Loucy (cell line): ENCODE measurements around the gene SYNDIG1.

Source experiments
- H2AFZ ChIP-seq: fragments of 200-600 bp; sonication (generic); 2 replicates; pipeline ENCODE4 v1.6.0; 2016; ENCODE audit warnings: antibody characterized with exemption, mild to moderate bottlenecking, low read length, moderate library complexity
- H3F3A ChIP-seq: fragments of 200-600 bp; 2 replicates; pipeline ENCODE4 v1.6.0; 2016; ENCODE audit warnings: antibody characterized with exemption, low read depth, mild to moderate bottlenecking
- H3K27me3 ChIP-seq: fragments of 200-600 bp; sonication (generic); 2 replicates; pipeline ENCODE4 v1.6.1; 2014; ENCODE audit warnings: low read length, mild to moderate bottlenecking; ENCODE audit not compliant: insufficient read depth, poor library complexity, severe bottlenecking
- H3K36me3 ChIP-seq: fragments of 200-600 bp; sonication (generic); 2 replicates; pipeline ENCODE4 v1.6.1; 2016; ENCODE audit warnings: low read length; ENCODE audit not compliant: insufficient read depth
- H3K4me1 ChIP-seq: fragments of 200-600 bp; sonication (generic); 2 replicates; pipeline ENCODE4 v1.5.1; 2014; ENCODE audit warnings: low read length, mild to moderate bottlenecking; ENCODE audit not compliant: insufficient read depth, poor library complexity, severe bottlenecking
- H3K4me2 ChIP-seq: fragments of 200-600 bp; sonication (generic); 2 replicates; pipeline ENCODE4 v1.6.0; 2014; ENCODE audit warnings: antibody characterized with exemption, low read length, low read depth, mild to moderate bottlenecking; ENCODE audit not compliant: poor library complexity, severe bottlenecking
- H3K4me3 ChIP-seq: fragments of 200-600 bp; sonication (generic); 2 replicates; pipeline ENCODE4 v1.5.1; 2014; ENCODE audit warnings: low read length, mild to moderate bottlenecking, mixed read lengths; ENCODE audit not compliant: poor library complexity, severe bottlenecking
- H3K79me2 ChIP-seq: fragments of 200-600 bp; sonication (generic); 2 replicates; pipeline ENCODE4 v1.6.1; 2014; ENCODE audit warnings: low read length; ENCODE audit not compliant: insufficient read depth
- H3K9ac ChIP-seq: fragments of 200-600 bp; sonication (generic); 2 replicates; pipeline ENCODE4 v1.6.0; 2014; ENCODE audit warnings: mild to moderate bottlenecking, low read depth, low read length, moderate library complexity; ENCODE audit not compliant: poor library complexity, severe bottlenecking
- H3K9me2 ChIP-seq: fragments of 200-600 bp; sonication (generic); replicated peaks from 2 replicates; pipeline ENCODE4 v1.6.1; 2016; ENCODE audit warnings: low read depth, low read length, mixed read lengths
- H3K9me3 ChIP-seq: fragments of 200-600 bp; sonication (generic); 2 replicates; pipeline ENCODE4 v1.6.1; 2014; ENCODE audit warnings: mild to moderate bottlenecking, antibody characterized with exemption, low read length, low read depth; ENCODE audit not compliant: insufficient read depth
- H4K20me1 ChIP-seq: fragments of 200-600 bp; sonication (generic); 2 replicates; pipeline ENCODE4 v1.6.0; 2014; ENCODE audit warnings: antibody characterized with exemption, low read length, mild to moderate bottlenecking; ENCODE audit not compliant: insufficient read depth, poor library complexity, severe bottlenecking
- EZH2phosphoT487 ChIP-seq: fragments of 200-600 bp; IDR thresholded peaks from 2 replicates; pipeline ENCODE4 v1.6.1; 2018; ENCODE audit warnings: antibody characterized with exemption, mild to moderate bottlenecking, moderate library complexity, borderline replicate concordance
- TF ChIP-seq, protein P1 (sequence below): fragments of 200-600 bp; sonication (generic); conservative IDR thresholded peaks from 2 replicates; pipeline ENCODE4 v1.5.1; 2014; ENCODE audit warnings: mild to moderate bottlenecking, antibody characterized with exemption, low read length

SYNDIG1 gene

DNA sequence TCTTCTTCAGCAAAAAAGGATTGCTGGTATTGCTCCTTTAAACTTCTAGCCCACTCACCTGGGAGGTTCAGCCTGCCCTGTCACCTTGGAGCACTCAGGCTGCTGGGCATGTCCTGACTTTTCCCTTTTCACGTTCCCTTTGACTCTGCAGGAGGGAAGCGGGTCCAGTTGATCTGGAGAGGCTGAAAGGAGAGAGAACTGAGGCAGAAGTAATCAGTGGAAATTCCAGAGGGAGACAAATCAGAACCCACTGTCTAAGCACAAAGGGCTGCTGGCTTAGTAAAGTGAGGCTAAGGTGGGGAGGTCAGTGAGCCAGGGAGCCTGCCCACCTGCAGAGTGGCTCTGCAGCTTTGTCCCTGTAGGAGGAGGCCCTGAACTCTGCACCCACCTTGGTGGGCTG lies 9.7 kb upstream of the SYNDIG1 start:
- Histone ChIP-seq H3K79me2 (no peaks in the 10 kb centered on the region), H3K36me3 (no peaks in the 10 kb centered on the region), H3K4me1 (no peaks in the 10 kb centered on the region), H3K9ac (no peak overlapping the region), H3K4me3 (no peak overlapping the region), H3K27me3 (no peaks in the 10 kb centered on the region), H2AFZ (no peak overlapping the region), H3K9me2 (no peaks in the 10 kb centered on the region), H3K4me2 (no peak overlapping the region), H3K9me3 (no peaks in the 10 kb centered on the region), H4K20me1 (no peaks in the 10 kb centered on the region), H3F3A (no peaks in the 10 kb centered on the region)
- TF ChIP-seq, protein P1, sequence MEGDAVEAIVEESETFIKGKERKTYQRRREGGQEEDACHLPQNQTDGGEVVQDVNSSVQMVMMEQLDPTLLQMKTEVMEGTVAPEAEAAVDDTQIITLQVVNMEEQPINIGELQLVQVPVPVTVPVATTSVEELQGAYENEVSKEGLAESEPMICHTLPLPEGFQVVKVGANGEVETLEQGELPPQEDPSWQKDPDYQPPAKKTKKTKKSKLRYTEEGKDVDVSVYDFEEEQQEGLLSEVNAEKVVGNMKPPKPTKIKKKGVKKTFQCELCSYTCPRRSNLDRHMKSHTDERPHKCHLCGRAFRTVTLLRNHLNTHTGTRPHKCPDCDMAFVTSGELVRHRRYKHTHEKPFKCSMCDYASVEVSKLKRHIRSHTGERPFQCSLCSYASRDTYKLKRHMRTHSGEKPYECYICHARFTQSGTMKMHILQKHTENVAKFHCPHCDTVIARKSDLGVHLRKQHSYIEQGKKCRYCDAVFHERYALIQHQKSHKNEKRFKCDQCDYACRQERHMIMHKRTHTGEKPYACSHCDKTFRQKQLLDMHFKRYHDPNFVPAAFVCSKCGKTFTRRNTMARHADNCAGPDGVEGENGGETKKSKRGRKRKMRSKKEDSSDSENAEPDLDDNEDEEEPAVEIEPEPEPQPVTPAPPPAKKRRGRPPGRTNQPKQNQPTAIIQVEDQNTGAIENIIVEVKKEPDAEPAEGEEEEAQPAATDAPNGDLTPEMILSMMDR = no peak
- TF ChIP-seq EZH2phosphoT487 = no peak

DNA sequence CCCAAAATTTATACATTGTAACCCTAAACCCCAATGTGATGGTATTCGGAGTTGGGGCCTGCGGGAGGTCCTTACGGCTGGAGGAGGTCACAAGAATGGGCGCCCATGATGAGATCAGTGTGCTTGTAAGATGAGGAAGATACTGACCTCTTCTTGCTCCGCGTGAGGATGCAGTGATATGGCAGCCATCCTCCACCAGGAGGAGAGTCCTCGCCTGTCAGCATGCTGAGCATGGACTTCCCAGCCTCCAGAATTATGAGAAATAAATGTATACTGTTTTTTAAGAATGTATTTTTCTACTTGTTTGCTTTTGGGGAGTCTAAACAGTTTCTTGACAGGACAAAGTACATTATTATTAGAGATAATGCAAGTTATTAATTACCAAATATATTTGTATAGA lies 8.7 kb upstream of the SYNDIG1 start:
- no peaks in the 10 kb centered on the region for H3F3A ChIP-seq

DNA sequence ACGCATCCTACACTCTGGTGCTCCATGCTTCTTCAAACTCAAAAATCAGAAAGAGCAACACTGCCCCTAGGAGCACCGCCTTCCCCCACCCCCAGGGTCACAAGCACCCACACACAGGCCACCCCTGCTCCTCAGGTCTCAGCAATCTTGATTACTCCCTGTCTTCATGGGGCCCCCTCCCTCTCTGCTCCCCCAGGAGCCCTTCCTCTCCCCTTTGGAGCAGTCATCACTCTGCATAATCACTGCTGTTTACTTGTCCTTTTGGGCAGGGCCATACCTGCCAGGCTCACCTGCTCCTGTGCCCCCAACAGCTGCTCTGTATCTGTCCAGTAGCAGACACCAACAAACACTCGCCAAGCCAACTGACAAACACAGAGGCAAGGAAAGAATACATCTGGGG lies 7.6 kb upstream of the SYNDIG1 start:
- H4K20me1 ChIP-seq = no peaks in the 10 kb centered on the region
- TF ChIP-seq, protein P1 = no peak
- TF ChIP-seq EZH2phosphoT487 = no peak
- no peaks in the 10 kb centered on the region for H3K79me2 ChIP-seq
- H3K9me2 ChIP-seq = no peaks in the 10 kb centered on the region
- no peak overlapping the region for H3K9ac ChIP-seq
- no peak overlapping the region for H2AFZ ChIP-seq
- no peak overlapping the region for H3K4me3 ChIP-seq
- H3K27me3 ChIP-seq = no peaks in the 10 kb centered on the region
- H3K4me2 ChIP-seq = no peak overlapping the region
- H3F3A ChIP-seq = no peaks in the 10 kb centered on the region
- H3K9me3 ChIP-seq = no peaks in the 10 kb centered on the region
- no peaks in the 10 kb centered on the region for H3K4me1 ChIP-seq
- H3K36me3 ChIP-seq = no peaks in the 10 kb centered on the region

More for the DNA sequence above, 8.7 kb upstream of the SYNDIG1 start:
- H3K36me3 ChIP-seq = no peaks in the 10 kb centered on the region
- no peaks in the 10 kb centered on the region for H3K4me1 ChIP-seq
- no peak overlapping the region for H3K4me3 ChIP-seq
- no peak overlapping the region for H3K4me2 ChIP-seq
- H3K27me3 ChIP-seq = no peaks in the 10 kb centered on the region
- no peak for TF ChIP-seq EZH2phosphoT487
- TF ChIP-seq, protein P1 = no peak
- no peaks in the 10 kb centered on the region for H3K9me2 ChIP-seq
- no peaks in the 10 kb centered on the region for H4K20me1 ChIP-seq
- no peak overlapping the region for H3K9ac ChIP-seq
- H2AFZ ChIP-seq = no peak overlapping the region
- H3K9me3 ChIP-seq = no peaks in the 10 kb centered on the region
- H3K79me2 ChIP-seq = no peaks in the 10 kb centered on the region
